Cardiac muscle cell (in vitro differentiated cells and primary cell): Measurements from ENCODE around the gene BCKDHB. TPM values are rescaled to one million over a fixed set of nuclear protein-coding genes. Genes with fewer than 3 reads are reported as not detected.

ENCODE experiments used
- DNase-seq, 2 donors: peaks; one replicate each; pipeline versions ENCODE4 v3.0.0 to v3.0.0-alpha.2; 2010 to 2017; ENCODE audit warnings: low read depth in 1 of 2, low spot score in 1 of 2
- H3K27ac ChIP-seq: fragments of 200-600 bp; sonication (generic); 2 replicates; pipeline ENCODE4 v1.5.1; 2016
- H3K27me3 ChIP-seq: fragments of 200-600 bp; sonication (generic); 2 replicates; pipeline ENCODE4 v1.6.0; 2016; ENCODE audit warnings: control low read depth
- H3K36me3 ChIP-seq: fragments of 200-600 bp; sonication (generic); 2 replicates; pipeline ENCODE4 v1.5.1; 2016; ENCODE audit warnings: control low read depth
- H3K4me1 ChIP-seq: fragments of 200-600 bp; sonication (generic); 2 replicates; pipeline ENCODE4 v1.8.1; 2017; ENCODE audit warnings: low read depth, mild to moderate bottlenecking, mixed run types
- H3K4me3 ChIP-seq: fragments of 200-600 bp; sonication (generic); 2 replicates; pipeline ENCODE4 v1.5.1; 2016; ENCODE audit warnings: mild to moderate bottlenecking
- H3K9me3 ChIP-seq: fragments of 200-600 bp; sonication (generic); 2 replicates; pipeline ENCODE4 v1.5.1; 2017; ENCODE audit warnings: low read depth, mild to moderate bottlenecking, control low read depth
- polyA plus RNA-seq: library from polyadenylated mRNA; unstranded; fragments of >200 nt; fragmentation: Nextera tagmentation; extraction: Ambion mirVana; gene quantifications from 2 replicates; pipeline ENCODE4 v1.2.1, GENCODE V29; 2016
- total RNA-seq: library from RNA; depleted of rRNA; stranded (reverse); fragments of >200 nt; gene quantifications from 2 replicates; pipeline ENCODE4 v1.2.3, GENCODE V29; 2016
- TF ChIP-seq, protein P1 (sequence below): IDR thresholded peaks from 2 replicates; pipeline ENCODE4 v1.5.1; 2012; ENCODE audit warnings: low read depth, mild to moderate bottlenecking, low read length

BCKDHB gene
- total and polyA plus RNA-seq, 2 experiments from 2014 or later, result 27.8 to 37.4 TPM

DNA sequence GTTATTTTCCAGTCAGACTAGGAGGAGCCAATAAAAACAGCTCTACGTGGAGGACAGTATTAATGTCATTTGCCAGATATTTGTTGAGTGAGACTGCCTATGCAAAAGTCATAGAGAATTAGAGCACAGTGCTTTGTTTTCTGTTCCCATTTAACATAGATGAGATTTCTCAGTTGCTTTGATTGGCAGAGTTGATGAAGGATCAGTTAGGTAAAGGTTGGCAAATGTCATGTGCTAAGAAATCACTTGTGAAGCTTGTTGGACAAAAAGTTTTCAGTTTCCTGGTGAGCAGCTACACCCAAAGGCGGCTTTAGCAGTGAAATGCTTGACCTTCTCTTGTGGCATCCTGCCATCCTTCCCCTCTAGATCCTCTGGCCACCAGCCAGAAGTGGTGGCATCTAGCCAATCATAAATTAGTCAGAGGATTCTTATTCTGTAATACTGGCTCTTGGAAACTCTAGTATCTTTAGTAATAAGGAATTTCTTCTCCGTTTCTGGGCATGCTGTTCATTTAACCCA lies 37.0 kb downstream of the BCKDHB start:
- Histone ChIP-seq H3K27me3 (no peaks in the 10 kb centered on the region), H3K27ac (no peak overlapping the region), H3K36me3 (no peaks in the 10 kb centered on the region), H3K4me3 (no peak overlapping the region), H3K9me3 (no peaks in the 10 kb centered on the region), H3K4me1 (no peaks in the 10 kb centered on the region)
- TF ChIP-seq, protein P1, sequence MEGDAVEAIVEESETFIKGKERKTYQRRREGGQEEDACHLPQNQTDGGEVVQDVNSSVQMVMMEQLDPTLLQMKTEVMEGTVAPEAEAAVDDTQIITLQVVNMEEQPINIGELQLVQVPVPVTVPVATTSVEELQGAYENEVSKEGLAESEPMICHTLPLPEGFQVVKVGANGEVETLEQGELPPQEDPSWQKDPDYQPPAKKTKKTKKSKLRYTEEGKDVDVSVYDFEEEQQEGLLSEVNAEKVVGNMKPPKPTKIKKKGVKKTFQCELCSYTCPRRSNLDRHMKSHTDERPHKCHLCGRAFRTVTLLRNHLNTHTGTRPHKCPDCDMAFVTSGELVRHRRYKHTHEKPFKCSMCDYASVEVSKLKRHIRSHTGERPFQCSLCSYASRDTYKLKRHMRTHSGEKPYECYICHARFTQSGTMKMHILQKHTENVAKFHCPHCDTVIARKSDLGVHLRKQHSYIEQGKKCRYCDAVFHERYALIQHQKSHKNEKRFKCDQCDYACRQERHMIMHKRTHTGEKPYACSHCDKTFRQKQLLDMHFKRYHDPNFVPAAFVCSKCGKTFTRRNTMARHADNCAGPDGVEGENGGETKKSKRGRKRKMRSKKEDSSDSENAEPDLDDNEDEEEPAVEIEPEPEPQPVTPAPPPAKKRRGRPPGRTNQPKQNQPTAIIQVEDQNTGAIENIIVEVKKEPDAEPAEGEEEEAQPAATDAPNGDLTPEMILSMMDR, result no peak
- peak in 1 of 2 donors; percentile 94 for DNase-seq

GRCh38 chr6:80144753-80145315 lies 38.4 kb downstream of the BCKDHB start:
- Histone ChIP-seq H3K36me3 (no peaks in the 10 kb centered on the region), H3K9me3 (no peaks in the 10 kb centered on the region), H3K27ac (no peak overlapping the region), H3K4me1 (no peaks in the 10 kb centered on the region), H3K4me3 (no peak overlapping the region), H3K27me3 (no peaks in the 10 kb centered on the region)
- TF ChIP-seq, protein P1, result no peak
- DNase-seq, result no peak

GRCh38 chr6:80145509-80145908 lies 39.0 kb downstream of the BCKDHB start:
- no peak for DNase-seq
- Histone ChIP-seq H3K27ac (no peak overlapping the region), H3K9me3 (no peaks in the 10 kb centered on the region), H3K4me3 (no peak overlapping the region), H3K4me1 (no peaks in the 10 kb centered on the region), H3K36me3 (no peaks in the 10 kb centered on the region), H3K27me3 (no peaks in the 10 kb centered on the region)
- TF ChIP-seq, protein P1, result no peak

DNA sequence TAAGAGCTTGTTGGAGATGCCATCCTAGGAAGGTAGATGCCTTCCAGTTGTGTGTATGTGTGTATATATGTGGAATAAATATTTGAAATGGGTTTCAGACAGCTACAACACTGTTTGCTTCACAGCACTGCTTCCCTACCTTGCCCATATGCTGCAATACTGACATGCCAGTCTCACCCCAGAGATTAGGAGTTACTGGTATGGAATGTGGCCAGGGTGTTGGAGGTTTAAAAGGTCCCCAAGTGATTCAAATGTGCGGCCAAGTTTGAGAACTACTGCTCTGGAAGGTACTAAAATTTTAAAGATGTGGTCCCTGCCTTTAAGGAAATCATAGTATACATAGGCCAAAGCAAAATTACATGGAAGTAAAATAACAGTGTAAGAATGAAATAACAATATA lies 39.5 kb downstream of the BCKDHB start:
- Histone ChIP-seq H3K27ac (no peak overlapping the region), H3K9me3 (no peaks in the 10 kb centered on the region), H3K36me3 (no peaks in the 10 kb centered on the region), H3K27me3 (no peaks in the 10 kb centered on the region), H3K4me1 (no peaks in the 10 kb centered on the region), H3K4me3 (no peak overlapping the region)
- no peak for DNase-seq
- TF ChIP-seq, protein P1, result no peak

DNA sequence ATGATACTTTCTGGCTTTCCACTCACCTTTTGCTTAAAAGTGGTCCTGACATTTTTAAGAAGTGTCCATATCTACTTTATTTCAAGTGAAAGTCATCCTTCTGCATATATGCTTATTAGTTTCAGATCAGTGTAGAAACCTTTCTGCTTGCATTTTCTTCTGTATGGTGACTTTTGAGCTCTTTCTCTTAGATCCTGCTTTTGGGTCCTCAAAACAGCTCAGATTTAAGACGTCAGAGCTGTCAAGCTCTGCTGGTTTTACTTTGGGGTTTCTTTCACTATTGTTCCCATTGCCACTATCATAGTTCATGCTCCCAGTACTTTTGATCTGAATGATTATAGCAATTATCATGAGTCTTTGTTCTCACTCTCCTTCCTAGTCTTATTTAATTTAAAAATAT lies 41.7 kb downstream of the BCKDHB start:
- no peak overlapping the region for H3K4me3 ChIP-seq
- H3K9me3 ChIP-seq, result no peaks in the 10 kb centered on the region
- no peak overlapping the region for H3K27ac ChIP-seq
- no peaks in the 10 kb centered on the region for H3K27me3 ChIP-seq
- H3K36me3 ChIP-seq, result no peaks in the 10 kb centered on the region
- DNase-seq, result no peak
- TF ChIP-seq, protein P1, result no peak
- peaks cover 15% of the 10 kb centered on the region for H3K4me1 ChIP-seq

GRCh38 chr6:80151635-80152034 lies 45.2 kb downstream of the BCKDHB start:
- no peak for DNase-seq
- Histone ChIP-seq H3K36me3 (no peaks in the 10 kb centered on the region), H3K9me3 (no peaks in the 10 kb centered on the region), H3K27ac (no peak overlapping the region), H3K27me3 (no peaks in the 10 kb centered on the region), H3K4me3 (no peak overlapping the region), H3K4me1 (peaks cover 15% of the 10 kb centered on the region)
- TF ChIP-seq, protein P1, result no peak
